Common myeloid progenitor, CD34-positive (primary cell): ENCODE measurements around the gene SEC61B.

Experiments used
- CTCF ChIA-PET: fragments of 350-600 bp; sonication (Branson Sonifier 250); formaldehyde crosslinking; loops from one replicate; lab custom pipeline; 2021; ENCODE audit warnings: antibody characterized with exemption; lab: Charles Lee
- POLR2A ChIA-PET: fragments of 350-600 bp; sonication (Branson Sonifier 250); formaldehyde crosslinking; loops from one replicate; lab custom pipeline; 2021; ENCODE audit warnings: antibody characterized with exemption; lab: Charles Lee
- DNase-seq, 3 donors: peaks; one replicate each; pipeline versions ENCODE4 v3.0.0 to v3.0.0-alpha.2; 2013
- H3K27ac ChIP-seq, 2 experiments: 1 replicate in 1 of 2; 2 replicates in 1 of 2; pipeline ENCODE4 v1.7.0; 2013; ENCODE audit warnings: inconsistent platforms in 2 of 2, low read length in 2 of 2, mild to moderate bottlenecking in 2 of 2, low read depth in 1 of 2, moderate library complexity in 1 of 2; ENCODE audit not compliant: severe bottlenecking in 2 of 2, insufficient read depth in 1 of 2, poor library complexity in 1 of 2
- H3K27me3 ChIP-seq, 5 experiments: replicated peaks in 2 of 5; 1 replicate in 3 of 5; 2 replicates in 2 of 5; pipeline versions ENCODE4 v1.6.1 to v1.7.0; 2013; ENCODE audit warnings: low read length in 4 of 5, mild to moderate bottlenecking in 2 of 5, moderate library complexity in 2 of 5, inconsistent platforms in 1 of 5; ENCODE audit not compliant: insufficient read depth in 5 of 5, control insufficient read depth in 4 of 5
- H3K36me3 ChIP-seq, 4 experiments: 1 replicate in 2 of 4; 2 replicates in 2 of 4; pipeline versions ENCODE4 v1.6.1 to v1.7.0; 2013; ENCODE audit warnings: low read length in 3 of 4, control low read depth in 1 of 4, mild to moderate bottlenecking in 1 of 4; ENCODE audit not compliant: control insufficient read depth in 4 of 4, insufficient read depth in 4 of 4
- H3K4me1 ChIP-seq, 4 experiments: 1 replicate in 3 of 4; 2 replicates in 1 of 4; pipeline versions ENCODE4 v1.6.1 to v1.7.1; 2013; ENCODE audit warnings: low read length in 3 of 4, mild to moderate bottlenecking in 3 of 4, control low read depth in 1 of 4, inconsistent platforms in 1 of 4, moderate library complexity in 1 of 4; ENCODE audit not compliant: control insufficient read depth in 4 of 4, insufficient read depth in 4 of 4; ENCODE audit errors: control extremely low read depth in 1 of 4
- H3K4me3 ChIP-seq, 7 experiments: 1 replicate in 4 of 7; 2 replicates in 3 of 7; pipeline versions ENCODE4 v1.5.1 to v1.7.0; 2013; ENCODE audit warnings: mild to moderate bottlenecking in 7 of 7, low read length in 6 of 7, moderate library complexity in 6 of 7, inconsistent platforms in 2 of 7, low read depth in 2 of 7, control low read depth in 1 of 7; ENCODE audit not compliant: insufficient read depth in 4 of 7, control insufficient read depth in 1 of 7; ENCODE audit errors: extremely low read depth in 1 of 7
- H3K9me3 ChIP-seq, 5 experiments: 1 replicate in 4 of 5; 2 replicates in 1 of 5; pipeline versions ENCODE4 v1.6.1 to v1.7.1; 2013; ENCODE audit warnings: low read length in 4 of 5, mild to moderate bottlenecking in 2 of 5, inconsistent platforms in 1 of 5, low read depth in 1 of 5, moderate library complexity in 1 of 5; ENCODE audit not compliant: control insufficient read depth in 4 of 5, insufficient read depth in 2 of 5; ENCODE audit errors: control extremely low read depth in 1 of 5
- WGBS: methylation state at CpG from one replicate; pipeline ENCODE4 v1.1.5; 2013; ENCODE audit not compliant: insufficient coverage; 5-methylcytosine and 5-hydroxymethylcytosine counted together

Gene SEC61B

GRCh38 chr9:99199938-99200539 is 22.0 kb upstream of the SEC61B start:
- Histone ChIP-seq H3K4me3 (no peak overlapping the region), H3K27ac (no peak overlapping the region), H3K36me3 (no peaks in the 10 kb centered on the region), H3K4me1 (no peaks in the 10 kb centered on the region), H3K9me3 (no peaks in the 10 kb centered on the region), H3K27me3 (no peaks in the 10 kb centered on the region)
- no peak for DNase-seq
- ChIA-PET CTCF (interaction anchor here (1.0 to 2.1 kb wide), 3 partner anchors 13 to 22 kb away, joined by 3 to 7 read pairs (median 5); partner anchors contain the start of genes ALG2 and SEC61B), POLR2A (no interaction called here)
- WGBS, result 88% methylated on average over 7 of the region's 8 CpGs

DNA sequence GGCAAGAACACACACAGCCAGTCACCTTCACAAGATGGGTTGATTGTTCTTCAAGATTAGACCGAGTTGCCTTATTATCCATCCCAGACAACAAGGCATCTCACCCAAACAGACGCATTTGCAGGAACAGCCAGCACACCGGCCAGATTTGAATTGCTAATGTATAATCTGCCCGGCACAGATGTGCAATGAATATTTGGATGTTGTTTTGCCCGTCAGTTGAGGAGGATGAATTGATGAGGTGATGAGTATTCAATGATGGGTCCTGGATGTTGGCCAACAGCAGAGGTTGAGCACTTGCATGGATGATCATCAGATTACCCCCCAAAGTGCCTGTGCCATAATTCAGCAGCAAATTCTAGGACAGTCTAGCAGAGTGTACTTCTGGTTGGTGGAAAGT is 20.5 kb upstream of the SEC61B start:
- DNase-seq, result no peak
- CTCF ChIA-PET, result interaction anchor here (0.9 to 1.1 kb wide), 2 partner anchors 10 to 15 kb away, joined by 3 to 5 read pairs; no protein-coding TSS in a partner anchor
- WGBS, result 100% methylated on average over 5 of the region's 5 CpGs
- POLR2A ChIA-PET, result no interaction called here
- H3K4me3 ChIP-seq, result no peak overlapping the region
- no peaks in the 10 kb centered on the region for H3K27me3 ChIP-seq
- H3K36me3 ChIP-seq, result no peaks in the 10 kb centered on the region
- H3K27ac ChIP-seq, result no peak overlapping the region
- no peaks in the 10 kb centered on the region for H3K9me3 ChIP-seq
- no peaks in the 10 kb centered on the region for H3K4me1 ChIP-seq

- Histone ChIP-seq H3K4me3 (no peak overlapping the region), H3K4me1 (peaks cover 2 to 18% (median 8%) of the 10 kb centered on the region in 4 experiments), H3K27ac (no peak overlapping the region), H3K36me3 (peaks cover 0 to 11% (median 2%) of the 10 kb centered on the region in 4 experiments), H3K9me3 (peaks cover 0 to 13% (median 4%) of the 10 kb centered on the region in 5 experiments), H3K27me3 (no peaks in the 10 kb centered on the region)
- ChIA-PET POLR2A (no interaction called here), CTCF (interaction anchor here (0.9 to 1.0 kb wide), 2 partner anchors 9 to 24 kb away, joined by 3 to 4 read pairs; no protein-coding TSS in a partner anchor)
- no peak for DNase-seq
Measured at GRCh38 chr9:99210572-99210971, 11.5 kb upstream of the SEC61B start.

DNA sequence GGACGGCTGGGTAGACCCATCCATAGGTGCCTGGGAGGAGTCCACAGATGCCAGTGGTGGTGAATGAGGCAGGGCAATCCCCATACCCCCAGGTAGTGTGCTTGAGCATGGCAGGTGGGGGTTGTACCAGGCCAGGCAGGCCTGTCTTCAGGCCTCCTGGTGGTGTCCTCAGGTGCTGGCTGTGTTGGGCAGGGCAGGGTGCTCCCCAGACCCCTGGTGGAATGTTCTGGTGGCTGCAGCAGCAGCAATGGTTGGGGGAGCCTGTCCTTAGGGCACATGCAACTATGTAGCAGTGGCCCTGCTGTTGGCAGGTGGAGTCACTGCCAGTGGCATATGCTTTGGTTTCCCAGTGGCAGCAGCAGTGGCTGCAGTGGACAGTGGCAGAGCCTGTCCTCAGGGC is 10.3 kb upstream of the SEC61B start:
- Histone ChIP-seq H3K36me3 (peaks cover 0 to 19% (median 8%) of the 10 kb centered on the region in 4 experiments), H3K9me3 (peaks cover 0 to 13% (median 4%) of the 10 kb centered on the region in 5 experiments), H3K4me1 (peaks cover 2 to 18% (median 8%) of the 10 kb centered on the region in 4 experiments), H3K27me3 (no peaks in the 10 kb centered on the region), H3K27ac (no peak overlapping the region), H3K4me3 (no peak overlapping the region)
- ChIA-PET CTCF (interaction anchor here (1.7 kb wide), 1 partner anchor 26 kb away, joined by 4 read pairs; no protein-coding TSS in a partner anchor), POLR2A (no interaction called here)
- DNase-seq, result no peak
- WGBS, result no CpG with 5 or more reads among the region's 1 CpG

- WGBS, result no CpG with 5 or more reads among the region's 1 CpG
Measured at GRCh38 chr9:99213197-99213596, 8.9 kb upstream of the SEC61B start.

GRCh38 chr9:99216073-99216472 is 6.0 kb upstream of the SEC61B start:
- H3K4me1 ChIP-seq, result peaks cover 11 to 32% (median 22%) of the 10 kb centered on the region in 4 experiments
- H3K27ac ChIP-seq, result no peak overlapping the region
- peaks cover 0 to 5% (median 4%) of the 10 kb centered on the region in 5 experiments for H3K9me3 ChIP-seq
- POLR2A ChIA-PET, result no interaction called here
- H3K36me3 ChIP-seq, result peaks cover 0 to 41% (median 18%) of the 10 kb centered on the region in 4 experiments
- CTCF ChIA-PET, result interaction anchor here (1.2 to 1.5 kb wide), 3 partner anchors 15 to 31 kb away, joined by 3 to 8 read pairs (median 6); no protein-coding TSS in a partner anchor
- no peak for DNase-seq
- no peaks in the 10 kb centered on the region for H3K27me3 ChIP-seq
- 100% methylated on average over 1 of the region's 1 CpG for WGBS
- no peak overlapping the region for H3K4me3 ChIP-seq

More at GRCh38 chr9:99213197-99213596, 8.9 kb upstream of the SEC61B start:
- peak overlapping the region in 1 of 2 experiments; percentile 1 for H3K27ac ChIP-seq
- no peaks in the 10 kb centered on the region for H3K27me3 ChIP-seq
- peak overlapping the region in 1 of 7 experiments; percentile 1 for H3K4me3 ChIP-seq
- H3K4me1 ChIP-seq, result peaks cover 2 to 18% (median 8%) of the 10 kb centered on the region in 4 experiments
- POLR2A ChIA-PET, result no interaction called here
- CTCF ChIA-PET, result interaction anchor here (1.4 to 1.5 kb wide), 2 partner anchors 9 to 16 kb away, joined by 4 to 8 read pairs; partner anchors contain the start of genes ALG2 and SEC61B
- H3K9me3 ChIP-seq, result peaks cover 0 to 13% (median 4%) of the 10 kb centered on the region in 5 experiments
- peak in 2 of 3 donors; percentile 60 to 63 for DNase-seq
- H3K36me3 ChIP-seq, result peaks cover 0 to 34% (median 15%) of the 10 kb centered on the region in 4 experiments

- no peak for DNase-seq
- H3K27me3 ChIP-seq, result no peaks in the 10 kb centered on the region
- peak overlapping the region in 3 of 7 experiments; percentile 8 to 23 (median 9) for H3K4me3 ChIP-seq
- CTCF ChIA-PET, result interaction anchor here (0.9 to 4.7 kb wide), 4 partner anchors 9 to 45 kb away, joined by 3 to 43 read pairs (median 6); no protein-coding TSS in a partner anchor
- POLR2A ChIA-PET, result interaction anchor here (1.4 kb wide), 1 partner anchor 12 kb away, joined by 3 read pairs; no protein-coding TSS in a partner anchor
- peaks cover 16 to 37% (median 24%) of the 10 kb centered on the region in 4 experiments for H3K4me1 ChIP-seq
- no peak overlapping the region for H3K27ac ChIP-seq
- 93% methylated on average over 3 of the region's 4 CpGs for WGBS
- no peaks in the 10 kb centered on the region for H3K9me3 ChIP-seq
- H3K36me3 ChIP-seq, result peaks cover 1 to 50% (median 24%) of the 10 kb centered on the region in 4 experiments
Measured at GRCh38 chr9:99220011-99220410, 2.1 kb upstream of the SEC61B start.
